SK-N-SH treated with all-trans-retinoic acid at 6 μM for 48 hours (cell line): Measurements from ENCODE around the gene PYGL.

Experiments used
- ATAC-seq: fragments of 200-7000 bp; cut with Tn5 transposase; 3 replicates; pipeline ENCODE4 v1.9.1; 2020; ENCODE audit warnings: mild to moderate bottlenecking, moderate library complexity
- ARNTL ChIP-seq: fragments of 450-650 bp; formaldehyde crosslinking; IDR thresholded peaks from 2 replicates; pipeline ENCODE4 v1.5.0; 2020; ENCODE audit warnings: low read depth, mild to moderate bottlenecking, moderate library complexity, borderline replicate concordance
- BACH2 ChIP-seq: fragments of 250-450 bp; sonication (Bioruptor Pico); IDR thresholded peaks from 2 replicates; pipeline ENCODE4 v1.9.0; 2021; ENCODE audit warnings: mild to moderate bottlenecking, borderline replicate concordance
- CSDC2 ChIP-seq: fragments of 250-450 bp; sonication (Bioruptor Pico); IDR thresholded peaks from 2 replicates; pipeline ENCODE4 v1.5.0; 2020; ENCODE audit warnings: mild to moderate bottlenecking, moderate library complexity
- CSRNP3 ChIP-seq: fragments of 250-450 bp; sonication (Bioruptor Pico); IDR thresholded peaks from 2 replicates; pipeline ENCODE4 v1.5.1; 2021; ENCODE audit warnings: mild to moderate bottlenecking, moderate library complexity
- ESRRG ChIP-seq: fragments of 250-450 bp; sonication (Bioruptor Pico); IDR thresholded peaks from 2 replicates; pipeline ENCODE4 v1.6.1; 2021; ENCODE audit warnings: mild to moderate bottlenecking
- GLIS3 ChIP-seq: fragments of 250-450 bp; sonication (Bioruptor Pico); IDR thresholded peaks from 2 replicates; pipeline ENCODE4 v1.5.0; 2020; ENCODE audit warnings: mild to moderate bottlenecking, moderate library complexity
- ISL1 ChIP-seq: fragments of 250-450 bp; sonication (Bioruptor Pico); IDR thresholded peaks from 2 replicates; pipeline ENCODE4 v2.1.2; 2022; ENCODE audit warnings: mild to moderate bottlenecking, moderate library complexity
- OSR1 ChIP-seq: fragments of 250-450 bp; sonication (Bioruptor Pico); IDR thresholded peaks from 2 replicates; pipeline ENCODE4 v1.8.0; 2022; ENCODE audit warnings: moderate library complexity, mild to moderate bottlenecking, inconsistent platforms
- PPARA ChIP-seq: fragments of 250-450 bp; sonication (Bioruptor Pico); IDR thresholded peaks from 2 replicates; pipeline ENCODE4 v1.5.0; 2020; ENCODE audit warnings: mild to moderate bottlenecking, borderline replicate concordance
- RARB ChIP-seq: fragments of 250-450 bp; sonication (Bioruptor Pico); IDR thresholded peaks from 2 replicates; pipeline ENCODE4 v1.8.0; 2021; ENCODE audit warnings: mild to moderate bottlenecking, moderate library complexity
- SNAI2 ChIP-seq: fragments of 250-450 bp; sonication (Bioruptor Pico); IDR thresholded peaks from 2 replicates; pipeline ENCODE4 v1.5.0; 2020; ENCODE audit warnings: mild to moderate bottlenecking, moderate library complexity
- TCF4 ChIP-seq: fragments of 250-450 bp; sonication (Bioruptor Pico); IDR thresholded peaks from 2 replicates; pipeline ENCODE4 v1.8.0; 2021; ENCODE audit warnings: mild to moderate bottlenecking, moderate library complexity, borderline replicate concordance
- TOX ChIP-seq: fragments of 250-450 bp; sonication (Bioruptor Pico); IDR thresholded peaks from 2 replicates; pipeline ENCODE4 v1.8.0; 2021; ENCODE audit warnings: mild to moderate bottlenecking, moderate library complexity, borderline replicate concordance
- ZC3H10 ChIP-seq: fragments of 250-450 bp; sonication (Bioruptor Pico); IDR thresholded peaks from 2 replicates; pipeline ENCODE4 v1.5.1; 2021; ENCODE audit warnings: mild to moderate bottlenecking, moderate library complexity
- ZFP3 ChIP-seq: fragments of 250-450 bp; sonication (Bioruptor Pico); IDR thresholded peaks from 2 replicates; pipeline ENCODE4 v1.5.0; 2020; ENCODE audit warnings: mild to moderate bottlenecking, moderate library complexity
- ZFP30 ChIP-seq: fragments of 450-650 bp; formaldehyde crosslinking; IDR thresholded peaks from 2 replicates; pipeline ENCODE4 v1.5.0; 2022; ENCODE audit warnings: mild to moderate bottlenecking, moderate library complexity
- ZNF565 ChIP-seq: fragments of 450-650 bp; formaldehyde crosslinking; conservative IDR thresholded peaks from 2 replicates; pipeline ENCODE4 v1.5.0; 2020; ENCODE audit warnings: low read depth, mild to moderate bottlenecking, moderate library complexity
- ZNF8 ChIP-seq: fragments of 450-650 bp; formaldehyde crosslinking; IDR thresholded peaks from 2 replicates; pipeline ENCODE4 v1.5.0; 2020; ENCODE audit warnings: mild to moderate bottlenecking, moderate library complexity
- TF ChIP-seq, protein P1 (sequence below): fragments of 250-450 bp; sonication (Bioruptor Pico); IDR thresholded peaks from 2 replicates; pipeline ENCODE4 v1.8.0; 2020; ENCODE audit warnings: mild to moderate bottlenecking, moderate library complexity, borderline replicate concordance
- TF ChIP-seq, protein P2 (sequence below): fragments of 250-450 bp; sonication (Bioruptor Pico); IDR thresholded peaks from 2 replicates; pipeline ENCODE4 v1.5.0; 2020; ENCODE audit warnings: mild to moderate bottlenecking, moderate library complexity
- TF ChIP-seq, protein P3 (sequence below): fragments of 250-450 bp; sonication (Bioruptor Pico); IDR thresholded peaks from 2 replicates; pipeline ENCODE4 v1.8.0; 2021; ENCODE audit warnings: low read depth, mild to moderate bottlenecking, moderate library complexity, borderline replicate concordance
- TF ChIP-seq, protein P4 (sequence below): fragments of 250-450 bp; sonication (Bioruptor Pico); IDR thresholded peaks from 2 replicates; pipeline ENCODE4 v1.5.1; 2020; ENCODE audit warnings: low read depth, mild to moderate bottlenecking, moderate library complexity

PYGL gene

DNA sequence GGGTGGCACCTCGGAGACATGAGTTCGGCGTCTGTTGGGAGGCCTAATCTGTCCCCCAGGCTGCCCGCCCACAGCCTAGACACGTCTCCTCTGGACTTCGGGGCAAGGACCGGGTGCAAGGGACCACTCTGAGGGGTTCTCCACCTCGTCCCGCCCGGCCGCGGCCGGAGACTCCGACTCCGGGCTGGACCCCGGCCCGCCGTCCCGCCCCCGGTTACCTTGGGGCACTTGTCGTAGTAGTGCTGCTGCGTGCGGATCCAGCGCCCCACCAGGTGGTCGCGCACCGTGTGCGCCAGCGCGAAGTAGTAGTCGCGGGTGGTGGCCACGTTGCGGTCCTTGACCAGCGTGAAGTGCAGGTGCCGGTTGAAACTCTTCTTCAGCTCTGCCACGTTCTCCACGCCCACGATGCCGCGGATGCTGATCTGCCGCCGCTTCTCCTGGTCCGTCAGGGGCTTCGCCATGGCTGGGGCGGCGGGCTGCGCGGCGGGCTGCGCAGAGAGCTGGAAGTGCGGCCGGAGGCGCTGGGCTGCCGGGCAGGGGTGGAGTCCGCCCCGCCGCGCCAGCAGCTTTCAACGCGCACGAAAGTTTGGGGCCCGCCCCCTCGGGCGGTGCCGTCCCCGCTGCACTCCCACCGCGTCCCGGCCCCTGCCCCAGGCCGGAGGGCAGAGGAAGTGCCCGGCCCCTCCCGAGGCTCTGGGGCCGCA is at the start of gene PYGL:
TSS of gene PYGL (minus strand) at position 541 of the 704 bp plus-strand sequence. CDS start at position 461, 80 bp downstream.
- no peak for TF ChIP-seq ZNF565 (CRISPR knock-in tag)
- 0 out of 2 replicates have a peak, but pooled peaks have one; percentile 34 for TF ChIP-seq CSDC2 (CRISPR knock-in tag)
- TF ChIP-seq, all 23 proteins: peak for 1
- ATAC-seq: peak; percentile 94

- no peak for ATAC-seq
- TF ChIP-seq ESRRG (CRISPR knock-in tag): no peak
- TF ChIP-seq TCF4 (CRISPR knock-in tag): no peak
- no peak for TF ChIP-seq CSDC2 (CRISPR knock-in tag)
- no peak for TF ChIP-seq ZFP3 (CRISPR knock-in tag)
- no peak for TF ChIP-seq GLIS3
- TF ChIP-seq ZNF8 (CRISPR knock-in tag): no peak
Measured at GRCh38 chr14:50985859-50986331, 41.6 kb upstream of the PYGL start.

DNA sequence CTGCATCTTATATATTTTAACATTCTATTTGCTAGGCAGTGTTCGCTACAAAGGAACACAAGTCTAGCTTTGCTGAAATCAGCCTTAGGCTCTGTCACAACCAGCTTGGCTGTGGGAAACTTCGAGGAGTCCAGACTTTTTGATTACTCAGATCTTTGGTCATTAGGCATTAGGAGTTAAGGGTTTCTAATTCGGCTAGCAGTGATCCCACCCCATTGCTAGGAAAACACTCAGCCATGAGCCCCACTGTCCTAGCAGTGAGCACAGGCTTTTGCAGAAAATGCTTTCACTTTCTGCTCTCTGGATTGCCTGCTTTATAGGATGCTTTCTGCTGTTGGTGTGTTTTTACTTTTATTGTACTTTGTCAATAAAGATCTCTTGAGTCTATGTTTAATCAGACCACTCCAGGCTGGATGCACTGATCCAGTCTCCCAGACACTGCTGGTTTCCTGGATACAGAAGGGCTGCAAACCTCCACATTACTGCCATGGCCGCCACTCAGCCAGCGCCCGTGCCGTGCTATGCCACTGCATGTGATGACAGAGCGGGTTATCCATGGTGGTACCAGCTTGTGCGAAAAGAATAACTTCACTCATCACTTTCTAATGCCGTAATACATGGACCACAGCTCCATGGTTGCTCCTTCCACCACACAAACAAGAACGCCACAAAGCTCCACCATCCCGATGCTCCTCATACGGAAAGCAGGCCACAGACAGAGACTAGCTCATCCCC is 41.0 kb upstream of the PYGL start:
- no peak for TF ChIP-seq ARNTL (CRISPR knock-in tag)
- TF ChIP-seq, protein P1, sequence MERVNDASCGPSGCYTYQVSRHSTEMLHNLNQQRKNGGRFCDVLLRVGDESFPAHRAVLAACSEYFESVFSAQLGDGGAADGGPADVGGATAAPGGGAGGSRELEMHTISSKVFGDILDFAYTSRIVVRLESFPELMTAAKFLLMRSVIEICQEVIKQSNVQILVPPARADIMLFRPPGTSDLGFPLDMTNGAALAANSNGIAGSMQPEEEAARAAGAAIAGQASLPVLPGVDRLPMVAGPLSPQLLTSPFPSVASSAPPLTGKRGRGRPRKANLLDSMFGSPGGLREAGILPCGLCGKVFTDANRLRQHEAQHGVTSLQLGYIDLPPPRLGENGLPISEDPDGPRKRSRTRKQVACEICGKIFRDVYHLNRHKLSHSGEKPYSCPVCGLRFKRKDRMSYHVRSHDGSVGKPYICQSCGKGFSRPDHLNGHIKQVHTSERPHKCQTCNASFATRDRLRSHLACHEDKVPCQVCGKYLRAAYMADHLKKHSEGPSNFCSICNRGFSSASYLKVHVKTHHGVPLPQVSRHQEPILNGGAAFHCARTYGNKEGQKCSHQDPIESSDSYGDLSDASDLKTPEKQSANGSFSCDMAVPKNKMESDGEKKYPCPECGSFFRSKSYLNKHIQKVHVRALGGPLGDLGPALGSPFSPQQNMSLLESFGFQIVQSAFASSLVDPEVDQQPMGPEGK (CRISPR knock-in tag): no peak
- no peak for TF ChIP-seq CSDC2 (CRISPR knock-in tag)
- no peak for TF ChIP-seq SNAI2 (CRISPR knock-in tag)
- no peak for TF ChIP-seq PPARA (CRISPR knock-in tag)
- no peak for TF ChIP-seq TCF4 (CRISPR knock-in tag)
- TF ChIP-seq, protein P2, sequence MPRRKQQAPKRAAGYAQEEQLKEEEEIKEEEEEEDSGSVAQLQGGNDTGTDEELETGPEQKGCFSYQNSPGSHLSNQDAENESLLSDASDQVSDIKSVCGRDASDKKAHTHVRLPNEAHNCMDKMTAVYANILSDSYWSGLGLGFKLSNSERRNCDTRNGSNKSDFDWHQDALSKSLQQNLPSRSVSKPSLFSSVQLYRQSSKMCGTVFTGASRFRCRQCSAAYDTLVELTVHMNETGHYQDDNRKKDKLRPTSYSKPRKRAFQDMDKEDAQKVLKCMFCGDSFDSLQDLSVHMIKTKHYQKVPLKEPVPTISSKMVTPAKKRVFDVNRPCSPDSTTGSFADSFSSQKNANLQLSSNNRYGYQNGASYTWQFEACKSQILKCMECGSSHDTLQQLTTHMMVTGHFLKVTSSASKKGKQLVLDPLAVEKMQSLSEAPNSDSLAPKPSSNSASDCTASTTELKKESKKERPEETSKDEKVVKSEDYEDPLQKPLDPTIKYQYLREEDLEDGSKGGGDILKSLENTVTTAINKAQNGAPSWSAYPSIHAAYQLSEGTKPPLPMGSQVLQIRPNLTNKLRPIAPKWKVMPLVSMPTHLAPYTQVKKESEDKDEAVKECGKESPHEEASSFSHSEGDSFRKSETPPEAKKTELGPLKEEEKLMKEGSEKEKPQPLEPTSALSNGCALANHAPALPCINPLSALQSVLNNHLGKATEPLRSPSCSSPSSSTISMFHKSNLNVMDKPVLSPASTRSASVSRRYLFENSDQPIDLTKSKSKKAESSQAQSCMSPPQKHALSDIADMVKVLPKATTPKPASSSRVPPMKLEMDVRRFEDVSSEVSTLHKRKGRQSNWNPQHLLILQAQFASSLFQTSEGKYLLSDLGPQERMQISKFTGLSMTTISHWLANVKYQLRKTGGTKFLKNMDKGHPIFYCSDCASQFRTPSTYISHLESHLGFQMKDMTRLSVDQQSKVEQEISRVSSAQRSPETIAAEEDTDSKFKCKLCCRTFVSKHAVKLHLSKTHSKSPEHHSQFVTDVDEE (CRISPR knock-in tag): no peak
- no peak for TF ChIP-seq ZC3H10 (CRISPR knock-in tag)
- no peak for TF ChIP-seq ISL1 (CRISPR knock-in tag)
- no peak for TF ChIP-seq ZFP30
- TF ChIP-seq, protein P3, sequence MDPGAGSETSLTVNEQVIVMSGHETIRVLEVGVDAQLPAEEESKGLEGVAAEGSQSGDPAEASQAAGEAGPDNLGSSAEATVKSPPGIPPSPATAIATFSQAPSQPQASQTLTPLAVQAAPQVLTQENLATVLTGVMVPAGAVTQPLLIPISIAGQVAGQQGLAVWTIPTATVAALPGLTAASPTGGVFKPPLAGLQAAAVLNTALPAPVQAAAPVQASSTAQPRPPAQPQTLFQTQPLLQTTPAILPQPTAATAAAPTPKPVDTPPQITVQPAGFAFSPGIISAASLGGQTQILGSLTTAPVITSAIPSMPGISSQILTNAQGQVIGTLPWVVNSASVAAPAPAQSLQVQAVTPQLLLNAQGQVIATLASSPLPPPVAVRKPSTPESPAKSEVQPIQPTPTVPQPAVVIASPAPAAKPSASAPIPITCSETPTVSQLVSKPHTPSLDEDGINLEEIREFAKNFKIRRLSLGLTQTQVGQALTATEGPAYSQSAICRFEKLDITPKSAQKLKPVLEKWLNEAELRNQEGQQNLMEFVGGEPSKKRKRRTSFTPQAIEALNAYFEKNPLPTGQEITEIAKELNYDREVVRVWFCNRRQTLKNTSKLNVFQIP: no peak
- no peak for TF ChIP-seq RARB
- no peak for TF ChIP-seq OSR1 (CRISPR knock-in tag)
- TF ChIP-seq, protein P4, sequence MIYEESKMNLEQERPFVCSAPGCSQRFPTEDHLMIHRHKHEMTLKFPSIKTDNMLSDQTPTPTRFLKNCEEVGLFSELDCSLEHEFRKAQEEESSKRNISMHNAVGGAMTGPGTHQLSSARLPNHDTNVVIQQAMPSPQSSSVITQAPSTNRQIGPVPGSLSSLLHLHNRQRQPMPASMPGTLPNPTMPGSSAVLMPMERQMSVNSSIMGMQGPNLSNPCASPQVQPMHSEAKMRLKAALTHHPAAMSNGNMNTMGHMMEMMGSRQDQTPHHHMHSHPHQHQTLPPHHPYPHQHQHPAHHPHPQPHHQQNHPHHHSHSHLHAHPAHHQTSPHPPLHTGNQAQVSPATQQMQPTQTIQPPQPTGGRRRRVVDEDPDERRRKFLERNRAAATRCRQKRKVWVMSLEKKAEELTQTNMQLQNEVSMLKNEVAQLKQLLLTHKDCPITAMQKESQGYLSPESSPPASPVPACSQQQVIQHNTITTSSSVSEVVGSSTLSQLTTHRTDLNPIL (CRISPR knock-in tag): no peak
- ATAC-seq: peak; percentile 75

- ATAC-seq: no peak
- TF ChIP-seq ZFP3 (CRISPR knock-in tag) (no peak), PPARA (CRISPR knock-in tag) (no peak), CSRNP3 (CRISPR knock-in tag) (no peak), ZC3H10 (CRISPR knock-in tag) (no peak), BACH2 (no peak), TCF4 (CRISPR knock-in tag) (no peak), OSR1 (CRISPR knock-in tag) (no peak), ISL1 (CRISPR knock-in tag) (no peak), GLIS3 (no peak), ARNTL (CRISPR knock-in tag) (no peak), TOX (CRISPR knock-in tag) (no peak)
- TF ChIP-seq, protein P4 (CRISPR knock-in tag): no peak
Measured at GRCh38 chr14:50984036-50984710, 39.9 kb upstream of the PYGL start.
